ENCODE results near the gene ZNF618. TPM values are rescaled to one million over a fixed set of nuclear protein-coding genes. Genes with fewer than 3 reads are reported as not detected.

ZNF618 gene
- total RNA-seq, 1 experiment from 2014 or later: 5.1 TPM

DNA sequence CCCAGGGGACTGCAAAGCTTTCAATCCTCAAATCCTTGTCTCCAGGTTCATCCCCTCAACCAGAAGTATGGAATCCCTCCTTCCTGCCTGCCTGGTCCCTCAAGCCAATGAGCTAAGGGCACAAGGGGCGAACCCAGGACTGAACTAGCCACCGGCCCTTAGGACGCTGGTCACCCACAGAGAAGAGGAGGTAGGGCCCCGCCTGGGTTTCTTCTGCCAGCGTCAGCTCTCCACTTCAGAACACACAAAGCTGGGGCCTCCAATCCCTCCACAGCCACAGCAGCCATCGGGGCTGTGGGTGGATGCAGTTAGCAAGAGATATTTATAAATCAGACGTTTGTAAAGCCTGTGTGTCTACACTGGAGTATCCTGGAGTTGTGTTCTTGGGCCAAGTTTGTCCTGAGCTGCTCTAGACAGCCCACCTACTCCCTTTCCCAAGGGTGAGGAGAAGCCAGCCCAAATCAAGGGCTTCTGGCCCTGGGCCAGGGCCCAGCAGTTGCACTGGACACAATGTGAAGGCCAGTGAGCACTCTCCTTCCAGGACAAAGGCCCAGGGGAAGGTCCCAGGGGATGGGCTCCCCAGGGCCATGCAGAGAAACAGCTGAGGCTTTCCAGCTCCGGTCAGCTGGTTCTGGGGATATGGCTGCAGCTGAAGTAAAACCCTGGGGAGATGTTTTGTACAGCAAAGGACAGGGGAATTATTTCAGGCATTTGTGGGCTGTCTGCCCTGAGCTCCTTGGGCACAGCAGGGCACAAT, 183.1 kb downstream of the ZNF618 start:
- DNase-seq (ENCODE audit: low read depth): peak; percentile 84

DNA sequence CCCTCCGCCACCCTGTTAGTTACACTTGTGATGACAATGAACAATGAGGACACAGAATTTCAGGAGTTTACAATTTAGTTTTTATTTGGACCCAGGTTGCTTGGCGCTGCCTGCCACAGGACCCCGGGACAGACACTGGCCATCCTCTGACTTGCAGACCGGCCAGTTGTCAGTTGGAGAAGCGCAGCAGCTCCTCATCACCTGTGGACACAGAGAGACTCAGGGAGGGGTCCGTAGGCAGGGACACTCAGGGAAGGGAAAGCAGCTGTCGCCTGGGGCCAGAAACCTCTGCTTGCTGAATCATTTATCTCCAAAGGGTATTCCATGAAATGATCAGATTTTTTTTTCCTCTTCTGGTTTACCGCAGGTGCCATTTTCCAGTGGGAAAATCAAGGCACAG, 184.0 kb downstream of the ZNF618 start:
- DNase-seq (ENCODE audit: low read depth): no peak

DNA sequence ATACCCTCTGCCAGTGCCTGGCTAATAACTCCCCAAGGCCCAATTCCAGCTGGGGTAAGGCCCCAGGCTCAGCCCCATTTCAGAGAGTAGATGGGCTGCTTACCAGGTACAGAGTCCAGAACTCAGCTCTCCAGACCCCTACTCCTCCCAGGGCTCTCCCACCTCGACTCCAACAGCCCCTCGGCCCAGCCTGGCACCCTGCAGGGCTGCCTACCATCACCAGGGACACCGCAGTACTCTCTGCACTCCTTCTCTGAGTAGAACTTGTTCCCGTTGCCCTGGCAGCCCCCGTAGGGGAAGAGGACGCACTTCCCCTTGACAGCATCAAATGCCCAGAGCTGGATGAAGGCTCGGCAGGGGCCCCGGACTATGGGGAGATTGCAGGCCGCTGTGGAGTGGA, 184.6 kb downstream of the ZNF618 start:
- no peak for DNase-seq (ENCODE audit: low read depth)

DNA sequence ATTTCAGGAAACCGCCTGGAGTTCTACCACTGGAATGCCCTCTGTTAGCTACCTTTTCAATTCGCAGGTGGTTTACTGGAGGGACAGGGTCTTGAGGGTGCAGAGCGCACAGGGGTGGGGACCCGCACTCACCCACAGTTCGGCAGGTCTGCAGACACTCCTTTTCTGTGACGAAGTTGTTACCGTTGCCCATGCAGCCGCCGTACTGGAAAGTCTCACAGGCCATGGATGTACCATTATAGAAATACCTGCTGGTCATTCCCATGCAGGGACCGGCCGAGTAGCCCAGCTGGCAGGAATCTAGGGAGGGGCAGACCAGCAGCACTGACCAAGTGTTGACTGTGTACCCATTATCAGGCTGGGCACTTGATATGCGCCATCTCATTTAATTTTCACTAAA, 185.2 kb downstream of the ZNF618 start:
- DNase-seq (ENCODE audit: low read depth): no peak

DNA sequence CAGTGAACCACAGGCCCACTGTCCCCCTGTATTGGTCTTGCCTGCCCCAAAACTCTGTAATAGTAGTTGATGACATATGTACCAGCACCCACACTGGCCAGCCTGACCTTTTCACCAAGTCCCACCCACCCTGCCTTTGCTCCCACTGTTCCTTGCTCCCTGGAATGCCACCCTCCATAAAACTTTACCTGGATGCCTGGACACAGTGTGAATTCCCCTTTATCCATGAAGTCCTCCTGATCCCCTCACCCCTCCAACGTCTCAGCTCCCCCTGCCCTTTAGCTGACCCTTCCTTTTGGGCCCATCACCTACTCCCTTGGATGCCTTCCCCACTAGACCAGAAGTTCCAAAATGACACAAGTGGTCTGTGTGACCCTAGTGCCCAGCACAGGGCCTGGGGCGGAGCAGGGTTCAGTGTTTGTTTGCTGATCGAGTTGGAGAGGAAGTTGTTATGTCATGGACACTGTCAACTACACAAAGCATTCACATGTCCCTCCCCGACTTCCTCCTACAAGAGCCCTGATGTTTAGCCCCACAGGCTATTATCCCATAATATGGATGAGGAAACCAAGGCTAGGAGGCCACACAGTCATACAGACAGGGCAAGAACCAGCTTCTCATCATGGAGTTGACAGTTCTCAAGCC, 185.8 kb downstream of the ZNF618 start:
- DNase-seq (ENCODE audit: low read depth): no peak

DNA sequence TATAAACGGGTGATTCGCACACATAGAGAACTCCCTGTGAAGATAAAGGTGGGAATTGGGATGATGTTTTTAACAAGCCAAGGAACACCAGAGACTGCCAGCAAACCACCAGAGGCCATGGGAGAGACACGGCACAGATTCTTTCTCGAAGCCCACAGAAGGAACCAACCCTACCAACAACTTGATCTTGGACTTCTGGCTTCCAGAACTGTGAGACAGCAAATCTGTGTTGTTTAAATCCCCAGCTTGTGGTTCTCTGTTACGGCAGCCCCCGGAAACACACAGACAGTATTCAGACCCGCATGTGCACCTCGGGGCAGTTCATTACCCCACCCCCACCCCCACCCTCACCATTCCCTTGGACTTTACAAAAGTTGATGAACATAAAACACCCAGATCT, 189.2 kb downstream of the ZNF618 start:
- DNase-seq (ENCODE audit: low read depth): no peak

DNA sequence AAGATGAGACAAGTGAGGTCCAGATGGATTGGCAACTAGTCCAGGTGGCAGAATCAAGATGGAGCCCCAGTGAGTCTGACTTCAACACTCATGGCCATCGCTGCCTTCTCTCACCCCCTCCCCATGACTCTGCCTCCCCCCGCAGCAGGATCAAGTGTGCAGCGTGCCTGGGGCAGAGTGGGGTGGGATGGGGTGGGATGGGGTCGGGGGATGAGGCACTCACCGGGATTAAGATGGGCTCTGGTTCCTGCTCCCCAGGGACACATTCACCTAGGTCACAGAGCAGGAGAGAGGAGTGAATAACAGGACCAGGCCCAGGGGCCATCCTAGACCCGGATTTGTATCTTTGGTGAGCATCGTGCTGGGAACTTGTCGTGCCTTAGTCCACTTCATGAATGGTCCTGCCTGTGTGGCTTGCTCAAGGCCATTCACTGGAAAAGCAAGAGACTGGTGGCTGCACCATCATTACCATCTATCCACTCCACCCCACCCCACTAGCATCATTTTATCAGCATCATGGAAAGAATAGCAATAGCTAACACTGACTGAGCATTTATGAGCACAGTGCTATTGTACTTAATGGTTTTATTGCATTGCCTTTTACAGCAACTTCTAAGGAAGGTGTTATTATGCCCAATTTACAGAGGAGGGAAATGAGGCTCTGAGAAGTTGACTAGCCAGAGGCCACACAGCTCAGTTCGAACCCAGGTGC, 193.5 kb downstream of the ZNF618 start:
- no peak for DNase-seq (ENCODE audit: low read depth)

DNA sequence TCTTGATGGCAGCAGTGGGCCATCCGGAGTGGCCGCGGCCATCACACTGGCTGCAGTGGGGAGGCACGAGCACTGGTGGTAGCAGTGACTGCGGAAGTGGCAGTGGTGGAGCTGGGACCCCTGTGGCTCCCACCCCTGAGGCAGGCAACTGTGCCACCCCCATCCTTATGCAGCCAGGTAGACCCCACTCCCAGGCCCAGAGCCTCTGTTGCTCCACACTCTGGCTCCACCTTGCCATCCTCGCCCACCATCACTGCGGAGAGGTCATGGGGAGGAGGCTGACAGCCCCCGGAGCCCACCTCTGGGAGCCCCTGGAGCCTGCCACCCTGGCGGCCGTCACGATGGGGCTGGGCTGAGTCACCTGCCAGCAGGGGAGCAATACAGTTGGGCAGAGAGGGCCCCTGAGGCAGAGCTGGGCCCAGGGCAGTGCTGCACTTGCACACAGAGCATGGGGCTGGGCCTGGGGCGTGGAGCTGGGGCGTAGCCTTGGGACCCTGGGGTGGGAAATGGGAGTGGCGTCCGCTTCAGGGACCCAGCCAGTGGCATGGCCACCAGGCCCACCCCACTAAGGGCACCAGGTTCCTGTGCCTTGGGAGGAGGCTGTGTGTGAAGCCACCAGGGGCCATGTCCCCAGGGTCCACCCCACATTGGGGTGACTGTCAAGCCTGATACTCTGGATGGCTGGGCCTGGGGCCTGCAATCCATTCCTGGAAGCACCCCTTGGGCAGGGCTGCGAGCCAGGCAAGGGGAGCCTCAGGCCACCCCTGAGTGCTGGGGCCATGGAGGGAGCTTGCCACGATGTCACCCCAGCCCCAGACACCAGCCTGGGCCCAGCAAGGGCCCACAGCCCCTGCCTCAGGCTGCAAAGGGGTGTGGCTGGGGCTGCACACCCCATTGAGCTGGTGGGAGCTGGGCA, 194.3 kb downstream of the ZNF618 start:
- no peak for DNase-seq (ENCODE audit: low read depth)

DNA sequence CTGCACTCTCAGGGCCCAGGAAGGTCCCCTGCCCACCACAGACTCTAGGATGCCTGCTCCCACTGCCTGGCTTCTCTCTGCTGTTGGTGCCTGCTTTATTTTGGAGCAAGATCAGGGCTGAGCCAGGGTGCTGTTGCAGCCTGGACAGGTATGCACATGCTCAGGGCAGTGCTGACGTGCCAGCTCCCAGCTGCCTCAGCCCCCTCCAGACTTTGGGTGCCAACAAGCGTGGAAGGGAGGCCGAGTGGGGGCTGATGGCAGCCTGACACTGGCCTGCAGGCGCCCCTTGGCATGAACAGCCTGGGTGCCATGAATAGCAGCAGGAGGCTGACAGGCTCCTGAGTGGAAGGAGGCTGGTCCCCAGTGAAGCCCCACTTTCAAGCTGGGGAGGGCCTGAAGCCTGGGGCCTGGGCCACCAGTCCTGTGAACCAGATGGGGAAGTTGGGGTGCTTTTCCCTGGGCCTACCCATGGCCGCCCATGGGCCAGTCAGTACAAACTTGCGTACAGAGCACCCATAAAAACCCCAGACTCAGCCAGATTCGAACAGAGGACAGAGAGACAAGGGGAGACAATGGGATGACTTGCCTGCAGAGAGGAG, 195.2 kb downstream of the ZNF618 start:
- no peak for DNase-seq (ENCODE audit: low read depth)

DNA sequence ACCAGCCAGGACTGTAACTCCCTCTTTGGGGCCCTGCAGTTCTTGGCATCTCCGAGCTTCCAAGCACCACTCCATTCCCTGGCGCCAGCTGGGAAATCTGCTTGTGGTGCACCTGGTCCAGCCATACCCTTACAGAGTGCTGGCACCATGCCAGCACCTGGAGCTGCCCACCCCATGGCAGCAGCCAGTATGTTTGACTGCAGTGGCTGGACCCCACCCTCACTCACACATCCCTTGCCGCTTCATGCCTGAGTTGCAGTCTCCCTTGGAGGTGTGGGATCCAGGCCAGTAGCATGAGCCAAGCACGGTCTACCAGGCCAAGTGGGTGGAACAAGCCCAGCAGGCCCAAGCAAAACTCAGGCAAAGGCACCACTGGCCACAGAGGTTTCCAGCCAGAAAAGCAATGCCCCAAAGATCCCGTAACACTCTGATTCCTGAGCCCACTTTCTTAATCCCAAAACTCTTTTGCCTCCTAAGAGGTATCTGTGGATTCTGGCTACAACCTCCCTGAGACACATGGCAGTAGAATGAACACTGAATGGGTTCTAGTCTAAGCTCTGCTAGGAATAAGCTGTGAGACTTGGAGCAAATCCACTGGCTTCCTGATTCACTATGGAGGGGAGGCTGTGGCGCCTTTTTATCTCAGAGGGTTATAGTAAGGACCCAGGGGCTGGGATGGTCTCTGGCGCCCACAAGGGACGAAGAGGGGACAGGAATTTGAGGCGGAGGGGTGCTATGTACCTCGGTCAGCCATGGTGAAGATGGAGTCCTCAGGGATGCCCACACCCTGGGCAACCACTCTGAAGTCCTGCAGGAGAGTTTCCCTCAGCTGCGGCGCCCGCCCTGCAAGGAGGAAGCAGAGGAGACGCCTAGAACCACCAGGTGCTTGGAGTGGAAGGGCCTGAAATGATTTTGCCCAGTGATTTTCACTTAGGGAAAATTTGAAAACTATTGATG, 196.4 kb downstream of the ZNF618 start:
- DNase-seq (ENCODE audit: low read depth): no peak

DNA sequence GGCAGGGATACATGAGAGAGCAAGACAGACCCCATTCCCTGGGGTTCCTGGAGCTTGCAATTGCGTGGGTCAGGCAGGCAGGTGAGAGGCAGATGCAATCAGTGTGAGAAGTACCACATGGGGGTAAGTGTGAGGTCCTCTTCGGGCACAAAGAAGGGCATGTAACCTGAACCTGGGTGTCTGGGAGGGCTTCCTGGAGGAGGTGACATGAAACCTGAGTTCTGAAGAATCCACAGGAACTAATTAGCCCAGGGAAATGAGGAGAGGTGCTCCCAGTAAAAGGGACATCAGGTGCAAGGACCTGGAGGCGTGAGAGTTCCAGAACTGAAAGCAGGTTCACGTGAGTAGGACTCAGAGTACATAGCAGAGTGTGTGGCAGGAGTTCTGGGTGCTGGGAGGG, 199.5 kb downstream of the ZNF618 start:
- DNase-seq (ENCODE audit: low read depth): no peak

DNA sequence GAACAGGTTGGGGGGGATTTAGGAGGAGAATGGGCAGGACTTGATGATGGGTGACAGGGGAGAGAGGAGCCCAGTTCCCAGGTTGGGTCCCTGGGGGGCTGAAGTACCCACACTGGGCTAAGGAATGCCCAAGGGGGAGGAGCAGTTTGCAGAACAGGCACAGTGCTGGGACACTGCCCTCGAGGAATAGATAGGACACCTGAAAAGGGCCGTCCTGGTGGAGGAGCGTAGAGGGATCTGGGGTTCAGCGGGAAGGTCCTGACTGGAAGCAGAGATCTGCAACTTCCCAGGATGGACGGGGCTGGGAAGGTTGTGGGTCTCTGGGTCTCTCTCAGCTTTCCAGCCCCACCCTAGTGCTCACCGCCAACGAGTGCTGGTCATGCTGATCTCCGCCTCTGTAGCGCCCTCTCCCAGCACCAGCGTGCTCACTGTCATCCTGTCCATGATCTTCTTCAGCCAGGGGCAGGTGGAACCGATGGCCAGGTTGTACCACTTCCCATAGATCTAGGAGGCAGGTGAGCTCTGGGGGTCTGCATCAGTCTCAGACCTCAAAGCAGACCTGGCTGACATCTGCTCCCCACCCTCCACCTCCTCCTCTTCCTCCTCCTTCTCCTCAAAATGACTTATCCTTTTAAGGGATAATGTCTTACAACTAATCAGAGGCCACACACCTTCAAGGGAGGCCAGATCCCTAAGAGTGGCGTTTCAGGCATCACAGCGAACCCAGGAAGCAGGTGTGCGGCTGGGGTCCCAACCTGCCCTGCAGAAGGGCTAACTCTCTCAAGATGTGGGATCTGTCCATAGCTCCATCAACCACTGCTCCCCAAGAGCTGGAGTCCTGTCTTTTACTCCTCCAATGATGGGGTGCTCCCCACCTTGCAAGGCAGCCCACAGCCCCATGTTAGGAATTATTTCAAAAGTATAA, 200.4 kb downstream of the ZNF618 start:
- no peak for DNase-seq (ENCODE audit: low read depth)

DNA sequence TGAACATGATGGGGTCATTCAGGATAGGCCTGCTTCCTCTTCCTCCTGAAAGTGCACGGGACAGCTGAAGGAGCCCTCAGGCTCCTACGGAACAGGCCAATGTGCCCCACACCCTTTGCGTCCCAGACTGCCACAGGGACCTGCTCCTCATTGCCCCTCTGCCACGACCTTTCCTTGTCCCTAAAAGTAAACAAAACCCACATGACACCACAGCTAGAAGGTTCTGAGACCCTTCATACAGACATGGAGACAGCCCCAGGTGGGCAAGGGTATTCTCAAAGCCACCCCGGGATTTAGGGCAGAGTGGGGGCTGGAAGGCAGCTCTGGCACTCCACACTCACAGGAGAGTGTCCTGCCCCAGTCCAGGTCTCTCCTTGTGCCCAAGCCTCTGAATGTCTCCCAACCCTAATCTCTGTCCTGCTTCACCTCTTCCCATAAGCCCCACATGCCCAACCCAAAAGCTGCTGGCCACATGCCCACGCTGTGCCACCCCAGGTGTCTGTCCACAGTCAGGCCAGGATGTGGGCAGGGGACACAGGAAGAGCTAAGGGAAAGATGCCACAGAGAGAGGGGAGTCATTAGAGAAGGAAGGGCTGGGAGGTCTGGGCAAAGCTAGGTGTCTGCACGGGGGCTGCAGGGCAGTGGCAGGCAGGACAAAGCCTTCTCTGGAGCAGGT, 201.2 kb downstream of the ZNF618 start:
- no peak for DNase-seq (ENCODE audit: low read depth)

DNA sequence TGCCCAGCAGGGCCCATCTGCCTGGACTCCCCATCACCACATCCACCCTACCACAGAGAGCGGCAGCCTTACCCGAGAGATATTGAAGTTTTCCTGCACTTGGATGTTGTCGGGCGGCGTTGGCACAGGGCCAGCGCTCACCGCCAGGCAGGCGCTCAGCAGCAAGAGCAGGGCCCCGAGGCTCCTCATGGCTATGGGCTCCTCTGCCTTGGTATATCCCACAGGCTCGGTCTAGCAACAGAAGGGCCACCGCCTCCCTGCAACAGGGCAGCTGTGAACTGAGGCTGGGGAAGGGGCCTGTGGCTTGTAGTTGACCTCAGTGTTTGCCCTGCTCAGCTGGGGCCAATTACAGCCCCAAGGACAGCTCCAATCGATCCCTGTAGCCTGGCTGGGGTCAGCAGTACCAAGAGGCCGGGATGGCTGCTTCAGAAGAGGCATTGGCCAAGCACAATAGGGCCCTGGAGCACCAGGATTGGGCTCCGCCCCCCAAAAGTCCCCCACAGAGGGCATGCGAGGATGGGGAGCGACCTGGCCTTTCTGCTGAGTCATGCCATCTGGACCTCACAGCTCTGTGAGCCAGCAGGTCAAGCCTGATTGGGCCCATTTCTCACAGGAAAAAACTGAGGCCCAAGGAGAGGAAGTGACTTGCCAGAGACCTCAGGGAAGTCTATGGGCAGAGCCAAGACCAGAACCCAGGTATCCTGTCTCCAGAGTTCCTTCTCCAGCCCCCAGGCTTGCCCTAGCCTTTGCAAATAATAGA, 202.1 kb downstream of the ZNF618 start, which contains the start of gene AMBP:
AMBP (minus strand) TSS at position 280 of the 760 bp plus-strand sequence; CDS start at position 189, 91 bp downstream.
- no peak for DNase-seq (ENCODE audit: low read depth)

DNA sequence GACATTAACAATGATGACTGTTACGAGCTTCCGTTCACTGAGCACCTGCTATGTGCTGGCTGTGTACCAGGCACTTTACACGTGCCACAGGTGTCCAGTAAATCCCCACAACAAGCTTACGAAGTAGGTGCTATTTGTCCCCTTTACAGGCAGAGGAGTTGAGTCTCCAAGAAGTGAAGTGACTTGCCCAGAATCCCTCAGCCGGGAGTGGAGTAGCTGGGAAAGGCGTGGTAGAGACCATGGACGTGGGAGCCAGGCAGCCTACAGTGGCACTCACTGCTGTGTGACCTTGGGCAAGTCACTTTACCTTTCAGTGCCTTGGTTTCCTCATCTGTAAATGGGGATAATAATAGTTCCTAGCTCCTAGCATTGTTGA, 202.7 kb downstream of the ZNF618 start:
- no peak for DNase-seq (ENCODE audit: low read depth)

DNA sequence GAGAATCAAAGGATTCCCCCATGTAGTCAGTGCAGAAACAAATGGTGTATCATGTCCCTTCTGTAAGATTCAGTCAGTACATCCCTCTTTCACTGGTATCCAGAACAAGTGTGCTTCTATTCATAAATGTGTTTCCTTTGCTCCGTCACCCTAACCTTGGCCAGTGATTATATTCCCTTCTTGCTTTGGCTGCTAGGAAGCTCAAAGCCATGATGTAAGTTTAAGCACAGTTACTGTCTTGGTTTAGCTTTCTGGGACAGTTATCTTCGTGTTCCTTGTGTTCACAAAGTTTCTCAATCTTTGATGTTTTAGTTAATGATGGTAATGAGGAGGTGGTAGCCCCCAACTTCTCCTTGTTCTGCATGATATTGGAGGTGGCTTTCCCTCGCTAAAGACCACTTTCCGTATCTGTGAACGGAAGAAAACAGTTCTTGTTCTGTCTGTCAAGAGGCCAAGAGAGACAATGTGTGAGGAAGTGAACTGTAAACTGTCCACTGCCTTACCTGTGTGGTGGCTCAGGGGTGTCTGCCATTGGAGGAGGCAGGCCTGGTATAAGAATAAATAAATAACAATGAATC, 204.2 kb downstream of the ZNF618 start:
- no peak for DNase-seq (ENCODE audit: low read depth)

DNA sequence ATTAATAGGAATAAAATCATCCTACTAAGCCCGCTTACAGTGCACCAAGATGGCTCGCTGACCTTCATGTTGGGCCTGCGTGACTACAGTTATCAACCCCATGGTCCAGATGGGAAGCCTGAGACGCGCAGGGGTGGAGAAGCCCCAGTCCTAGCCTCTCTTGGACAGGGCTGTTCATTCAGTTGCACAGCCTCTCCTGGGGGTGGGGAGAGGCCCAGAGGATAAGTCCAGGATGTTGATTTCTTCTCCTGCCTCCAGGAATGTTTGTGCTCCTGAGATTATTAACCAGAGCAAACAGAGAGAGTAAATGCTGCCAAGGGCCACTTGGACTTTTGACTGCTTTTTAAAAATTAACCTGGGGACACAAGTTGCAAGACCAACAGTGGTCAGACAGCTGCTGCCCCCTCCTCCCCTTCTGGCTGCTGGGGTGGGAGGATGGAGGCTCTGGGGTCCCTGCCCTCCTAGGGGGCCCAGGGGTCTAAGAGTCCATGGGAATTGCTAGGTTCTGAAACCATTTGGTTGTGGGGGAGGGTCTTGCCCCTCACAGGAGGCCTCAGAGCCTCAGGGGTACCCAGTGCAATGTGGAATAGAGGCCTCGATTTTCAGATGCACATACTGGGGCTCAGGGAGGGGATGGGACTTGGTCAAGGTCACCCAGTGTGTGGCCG, 204.8 kb downstream of the ZNF618 start:
- no peak for DNase-seq (ENCODE audit: low read depth)

All from LHCN-M2 (cell line).